ENCODE data around the gene ZNF273. TPM values are rescaled to one million over a fixed set of nuclear protein-coding genes. Genes with fewer than 3 reads are reported as not detected.

Gene ZNF273
- total RNA-seq, 1 donor = 5.1 TPM

GRCh38 chr7:64877714-64878610 is 25.1 kb upstream of the ZNF273 start:
- DNase-seq (ENCODE audit: insufficient read length, low spot score, missing footprints) = no peak
- peak overlapping the region; percentile 64 for H3K4me2 ChIP-seq (ENCODE audit: insufficient read depth, low read length)
- H3K36me3 ChIP-seq (ENCODE audit: insufficient read depth, low read length) = no peaks in the 10 kb centered on the region
- no peaks in the 10 kb centered on the region for H3K79me2 ChIP-seq (ENCODE audit: insufficient read depth, low read length)
- H3K4me1 ChIP-seq (ENCODE audit: insufficient read depth, low read length) = peaks cover 11% of the 10 kb centered on the region
- no peak for TF ChIP-seq CTCF (IDR thresholded peaks at IDR 0.05; ENCODE audit: extremely low read depth, low read depth, low read length)
- no peaks in the 10 kb centered on the region for H3K9me3 ChIP-seq (ENCODE audit: low read depth, low read length)
- no peak overlapping the region for H3K27ac ChIP-seq (ENCODE audit: low read depth, low read length)
- peak overlapping the region; percentile 78 for H2AFZ ChIP-seq (ENCODE audit: low read length)
- peaks cover 6% of the 10 kb centered on the region for H3K27me3 ChIP-seq (ENCODE audit: insufficient read depth, low read length)
- peak overlapping the region; percentile 61 for H3K4me3 ChIP-seq (ENCODE audit: insufficient read depth, low read length)
- no peaks in the 10 kb centered on the region for H4K20me1 ChIP-seq (ENCODE audit: insufficient read depth, low read length)

- Histone ChIP-seq H3K4me2 (ENCODE audit: insufficient read depth, low read length) (no peak overlapping the region), H3K36me3 (ENCODE audit: insufficient read depth, low read length) (no peaks in the 10 kb centered on the region), H2AFZ (ENCODE audit: low read length) (no peak overlapping the region), H3K4me3 (ENCODE audit: insufficient read depth, low read length) (no peak overlapping the region), H3K27ac (ENCODE audit: low read depth, low read length) (no peak overlapping the region), H3K4me1 (ENCODE audit: insufficient read depth, low read length) (peaks cover 11% of the 10 kb centered on the region), H4K20me1 (ENCODE audit: insufficient read depth, low read length) (no peaks in the 10 kb centered on the region), H3K79me2 (ENCODE audit: insufficient read depth, low read length) (no peaks in the 10 kb centered on the region), H3K9me3 (ENCODE audit: low read depth, low read length) (no peaks in the 10 kb centered on the region), H3K27me3 (ENCODE audit: insufficient read depth, low read length) (peaks cover 11% of the 10 kb centered on the region)
- peak; percentile 72 for DNase-seq (ENCODE audit: insufficient read length, low spot score, missing footprints)
- no peak for TF ChIP-seq CTCF (IDR thresholded peaks at IDR 0.05; ENCODE audit: extremely low read depth, low read depth, low read length)
Observed at GRCh38 chr7:64878684-64879083, 24.4 kb upstream of the ZNF273 start.

- Histone ChIP-seq H3K79me2 (ENCODE audit: insufficient read depth, low read length) (no peaks in the 10 kb centered on the region), H3K36me3 (ENCODE audit: insufficient read depth, low read length) (no peaks in the 10 kb centered on the region), H2AFZ (ENCODE audit: low read length) (no peak overlapping the region), H3K27ac (ENCODE audit: low read depth, low read length) (no peak overlapping the region), H3K4me1 (ENCODE audit: insufficient read depth, low read length) (peaks cover 7% of the 10 kb centered on the region), H3K4me2 (ENCODE audit: insufficient read depth, low read length) (no peak overlapping the region), H4K20me1 (ENCODE audit: insufficient read depth, low read length) (no peaks in the 10 kb centered on the region), H3K4me3 (ENCODE audit: insufficient read depth, low read length) (no peak overlapping the region), H3K9me3 (ENCODE audit: low read depth, low read length) (no peaks in the 10 kb centered on the region), H3K27me3 (ENCODE audit: insufficient read depth, low read length) (peaks cover 16% of the 10 kb centered on the region)
- TF ChIP-seq CTCF (IDR thresholded peaks at IDR 0.05; ENCODE audit: extremely low read depth, low read depth, low read length) = no peak
- DNase-seq (ENCODE audit: insufficient read length, low spot score, missing footprints) = peak; percentile 68
Observed at GRCh38 chr7:64879086-64879730, 23.9 kb upstream of the ZNF273 start.

GRCh38 chr7:64879800-64880199 is 23.3 kb upstream of the ZNF273 start:
- H4K20me1 ChIP-seq (ENCODE audit: insufficient read depth, low read length) = no peaks in the 10 kb centered on the region

More at GRCh38 chr7:64879800-64880199, 23.3 kb upstream of the ZNF273 start:
- H3K27ac ChIP-seq (ENCODE audit: low read depth, low read length) = no peak overlapping the region
- H3K79me2 ChIP-seq (ENCODE audit: insufficient read depth, low read length) = no peaks in the 10 kb centered on the region
- TF ChIP-seq CTCF (IDR thresholded peaks at IDR 0.05; ENCODE audit: extremely low read depth, low read depth, low read length) = no peak
- H3K4me2 ChIP-seq (ENCODE audit: insufficient read depth, low read length) = no peak overlapping the region
- H3K4me1 ChIP-seq (ENCODE audit: insufficient read depth, low read length) = peaks cover 3% of the 10 kb centered on the region
- no peaks in the 10 kb centered on the region for H3K9me3 ChIP-seq (ENCODE audit: low read depth, low read length)
- H2AFZ ChIP-seq (ENCODE audit: low read length) = no peak overlapping the region
- peak; percentile 44 for DNase-seq (ENCODE audit: insufficient read length, low spot score, missing footprints)
- H3K27me3 ChIP-seq (ENCODE audit: insufficient read depth, low read length) = peaks cover 16% of the 10 kb centered on the region
- no peaks in the 10 kb centered on the region for H3K36me3 ChIP-seq (ENCODE audit: insufficient read depth, low read length)
- no peak overlapping the region for H3K4me3 ChIP-seq (ENCODE audit: insufficient read depth, low read length)
